Adrenal gland (tissue), 5 donors: Measurements from ENCODE around the gene RASSF7.

ENCODE experiments used
- POLR2A ChIP-seq, 2 donors: fragments of 450-650 bp; IDR thresholded peaks; one replicate each; pipeline ENCODE4 v1.6.1; 2017; ENCODE audit warnings: antibody characterized with exemption in 2 of 2, mild to moderate bottlenecking in 2 of 2, moderate library complexity in 1 of 2
- TF ChIP-seq, protein P1 (sequence below), 6 experiments: fragments of 450-650 bp in 4 of 6; fragments of 200-600 bp in 2 of 6; sonication (generic) in 1 of 6; IDR thresholded peaks; 1 replicate in 5 of 6; 2 replicates in 1 of 6; pipeline versions ENCODE4 v1.5.1 to v1.8.0; 2016 to 2021; ENCODE audit warnings: antibody characterized with exemption in 6 of 6, mild to moderate bottlenecking in 2 of 6, moderate library complexity in 1 of 6
- donor health status: DM: no; HTN: no; CAD: no.

- TF ChIP-seq POLR2A (IDR thresholded peaks at IDR 0.05), result no peak
- TF ChIP-seq, protein P1, sequence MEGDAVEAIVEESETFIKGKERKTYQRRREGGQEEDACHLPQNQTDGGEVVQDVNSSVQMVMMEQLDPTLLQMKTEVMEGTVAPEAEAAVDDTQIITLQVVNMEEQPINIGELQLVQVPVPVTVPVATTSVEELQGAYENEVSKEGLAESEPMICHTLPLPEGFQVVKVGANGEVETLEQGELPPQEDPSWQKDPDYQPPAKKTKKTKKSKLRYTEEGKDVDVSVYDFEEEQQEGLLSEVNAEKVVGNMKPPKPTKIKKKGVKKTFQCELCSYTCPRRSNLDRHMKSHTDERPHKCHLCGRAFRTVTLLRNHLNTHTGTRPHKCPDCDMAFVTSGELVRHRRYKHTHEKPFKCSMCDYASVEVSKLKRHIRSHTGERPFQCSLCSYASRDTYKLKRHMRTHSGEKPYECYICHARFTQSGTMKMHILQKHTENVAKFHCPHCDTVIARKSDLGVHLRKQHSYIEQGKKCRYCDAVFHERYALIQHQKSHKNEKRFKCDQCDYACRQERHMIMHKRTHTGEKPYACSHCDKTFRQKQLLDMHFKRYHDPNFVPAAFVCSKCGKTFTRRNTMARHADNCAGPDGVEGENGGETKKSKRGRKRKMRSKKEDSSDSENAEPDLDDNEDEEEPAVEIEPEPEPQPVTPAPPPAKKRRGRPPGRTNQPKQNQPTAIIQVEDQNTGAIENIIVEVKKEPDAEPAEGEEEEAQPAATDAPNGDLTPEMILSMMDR (IDR thresholded peaks at IDR 0.05), result no peak
These were observed 2.3 kb upstream of the RASSF7 start for GRCh38 chr11:558503-558902.
